VCaP (cell line): ENCODE data around the gene MAB21L4.

Experiments used
- H3K27ac ChIP-seq: fragments of 450-650 bp; 2 replicates; pipeline ENCODE4 v1.5.1; 2017
- CTCF ChIP-seq: fragments of 450-650 bp; conservative IDR thresholded peaks from 2 replicates; pipeline ENCODE4 v1.5.1; 2017; ENCODE audit warnings: mild to moderate bottlenecking, moderate library complexity

The MAB21L4 gene

DNA sequence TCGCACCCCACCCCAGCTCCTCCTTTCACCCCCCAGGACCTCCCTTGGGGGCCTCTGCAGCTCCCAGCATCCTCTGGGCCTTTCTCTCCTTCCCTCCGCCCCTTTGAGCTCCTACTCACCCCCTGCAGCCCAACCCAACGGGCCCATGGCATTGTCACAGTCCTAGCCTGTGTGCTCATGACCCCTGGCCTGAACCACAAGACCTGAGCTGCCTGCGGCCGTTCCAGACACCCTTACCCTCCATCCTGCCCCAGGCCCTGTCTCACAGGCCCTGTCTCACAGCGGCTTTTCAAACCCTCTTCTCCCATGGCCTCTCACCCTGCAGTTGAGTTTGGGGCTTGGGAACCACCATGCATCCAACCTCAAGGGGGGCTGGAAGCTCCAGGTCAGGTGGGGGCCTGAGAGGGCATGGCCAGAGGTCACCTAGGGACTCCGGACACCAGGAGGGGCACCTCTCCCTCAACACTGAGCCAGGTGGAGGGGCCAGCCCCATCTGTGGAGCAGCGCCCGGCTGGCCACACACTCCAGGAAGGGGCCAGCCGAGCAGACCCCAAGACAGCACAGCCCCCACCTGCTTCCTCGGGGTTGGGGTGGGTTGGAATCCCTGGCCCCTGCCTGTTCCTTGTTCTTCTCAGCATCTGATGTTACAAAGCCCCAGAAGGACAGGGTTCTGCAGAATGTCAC, 6.9 kb downstream of the MAB21L4 start:
- TF ChIP-seq CTCF, result no peak
- H3K27ac ChIP-seq, result no peak overlapping the region

GRCh38 chr2:240888130-240888889, 7.6 kb downstream of the MAB21L4 start:
- no peak for TF ChIP-seq CTCF
- no peak overlapping the region for H3K27ac ChIP-seq

DNA sequence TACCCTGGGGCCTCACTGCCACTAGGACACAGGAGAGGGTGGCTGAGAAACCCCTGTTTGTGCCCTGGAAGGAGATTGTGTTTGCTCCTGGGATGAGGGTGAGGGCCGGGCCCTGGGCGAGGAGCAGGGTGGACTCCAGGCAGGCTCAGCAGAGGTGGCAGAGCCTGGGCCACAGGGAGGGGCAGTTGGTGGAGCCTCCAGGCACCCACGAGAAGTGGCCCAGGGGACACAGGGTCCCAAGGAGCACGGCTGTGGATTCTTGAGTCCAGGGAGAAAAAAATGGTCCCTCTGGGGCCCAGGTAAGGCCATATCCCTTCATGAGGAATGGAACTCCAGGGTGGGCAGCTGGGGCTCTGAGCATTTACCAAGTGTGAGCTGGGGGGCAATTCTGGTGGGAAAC, 8.3 kb downstream of the MAB21L4 start:
- H3K27ac ChIP-seq, result no peak overlapping the region
- TF ChIP-seq CTCF, result no peak

- no peak for TF ChIP-seq CTCF
- no peak overlapping the region for H3K27ac ChIP-seq
Observed at GRCh38 chr2:240886678-240887609, 9.0 kb downstream of the MAB21L4 start.

GRCh38 chr2:240886023-240886565, 9.9 kb downstream of the MAB21L4 start:
- no peak overlapping the region for H3K27ac ChIP-seq
- no peak for TF ChIP-seq CTCF

- TF ChIP-seq CTCF, result no peak
- H3K27ac ChIP-seq, result no peak overlapping the region
Observed at GRCh38 chr2:240885566-240885965, 10.4 kb downstream of the MAB21L4 start.

DNA sequence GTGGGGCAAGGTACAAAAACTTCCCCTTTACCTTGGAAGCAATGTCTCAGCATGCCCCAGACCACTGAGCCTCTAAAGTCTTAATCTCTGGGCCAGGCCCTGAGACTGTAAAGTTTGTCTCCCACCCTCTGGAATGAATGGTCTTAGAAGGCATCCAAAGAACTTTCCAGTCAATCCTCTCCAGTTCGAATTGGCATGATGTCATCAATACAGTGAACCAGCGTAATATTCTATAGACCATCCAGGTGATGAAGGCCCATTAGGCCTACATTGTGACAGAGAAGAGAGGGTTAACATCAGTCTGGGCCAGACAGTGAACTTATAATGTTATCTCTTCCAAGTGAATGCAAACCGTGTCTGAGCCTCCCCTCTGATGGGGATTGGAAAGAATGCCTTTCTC, 11.2 kb downstream of the MAB21L4 start:
- no peak overlapping the region for H3K27ac ChIP-seq
- TF ChIP-seq CTCF, result no peak
